SIG-M5 treated with dmso at 0.1 percent for 504 hours (cell line): ENCODE measurements around the gene IRX4.

Experiments used
- DNase-seq: peaks from one replicate; lab custom pipeline; 2025; ENCODE audit not compliant: unreplicated experiment; lab: John Stamatoyannopoulos, UW

Gene IRX4

DNA sequence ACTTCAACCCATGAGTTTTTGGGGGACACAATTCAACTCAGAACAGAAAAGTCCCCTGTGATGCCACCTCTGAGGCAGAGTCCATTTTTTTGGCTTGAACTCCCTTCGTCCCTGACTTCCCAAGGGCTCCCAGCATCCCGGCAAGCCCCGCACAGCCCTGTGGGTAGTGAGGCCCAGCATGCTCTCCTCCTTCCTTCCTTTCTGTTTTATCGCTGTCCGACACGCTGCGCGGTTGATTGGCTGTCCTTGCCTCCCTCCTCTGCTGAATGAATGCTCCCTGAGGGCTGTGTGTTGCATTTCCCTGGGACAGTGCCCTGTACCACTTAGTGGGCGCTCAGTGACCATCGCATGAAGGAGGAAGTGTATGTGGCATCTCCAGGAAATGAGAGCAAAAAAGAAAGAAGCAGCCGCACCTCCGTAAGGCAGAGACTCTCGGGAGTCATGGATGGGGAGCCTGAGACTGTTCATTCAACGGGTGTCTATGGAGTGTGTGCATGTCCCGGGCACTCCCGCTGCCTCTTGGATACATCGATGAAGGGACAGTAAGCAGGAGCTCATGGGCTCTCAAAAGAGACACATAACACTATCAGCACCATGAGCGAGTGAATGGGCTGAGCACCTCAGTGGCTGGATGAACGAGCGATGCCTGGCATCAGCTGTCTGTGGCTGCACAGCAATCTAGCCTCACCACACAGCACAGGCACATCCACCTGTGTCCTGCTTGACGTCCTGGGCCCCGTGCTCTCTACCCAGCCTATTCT lies 10.1 kb upstream of the IRX4 start:
- no peak for DNase-seq

DNA sequence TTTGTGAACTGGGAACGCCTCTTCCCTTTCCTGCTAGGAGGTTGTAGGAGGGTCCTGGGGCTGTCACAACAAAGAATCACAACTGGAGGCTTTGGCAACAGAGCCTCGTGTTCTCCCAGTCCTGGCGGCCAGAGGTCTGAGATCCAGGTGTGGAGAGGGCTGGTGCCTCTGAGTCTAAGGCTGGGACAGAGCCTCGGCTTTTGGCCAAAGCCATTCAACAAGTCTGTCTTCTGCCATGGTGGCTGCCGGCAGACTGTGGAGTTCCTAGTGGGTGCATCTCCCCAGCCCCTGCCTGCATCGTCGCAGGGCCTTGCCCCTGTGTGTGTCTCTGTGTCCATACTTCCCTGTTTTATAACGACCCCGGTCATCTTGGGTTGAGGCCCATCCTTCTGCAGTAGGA lies 9.5 kb upstream of the IRX4 start:
- DNase-seq: no peak

DNA sequence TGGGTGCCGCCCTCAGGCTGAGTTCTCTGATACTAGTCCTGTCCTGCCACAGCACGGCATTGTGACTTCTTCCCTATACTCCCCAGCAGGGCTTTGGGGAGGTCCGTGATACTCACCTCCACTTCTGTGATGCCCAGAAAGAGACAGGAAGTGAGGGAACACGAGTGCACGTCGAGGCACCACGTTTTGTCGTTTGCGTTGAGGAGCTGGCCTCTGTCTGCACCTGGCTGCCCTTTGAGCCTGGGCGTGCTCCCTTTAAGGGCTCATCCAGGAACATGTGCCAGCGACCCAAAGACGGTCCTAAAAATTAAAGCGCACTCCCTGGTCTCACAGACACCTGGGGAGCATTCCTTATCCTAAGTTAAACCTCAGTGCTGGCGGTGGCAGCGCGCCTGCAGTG lies 8.7 kb upstream of the IRX4 start:
- DNase-seq: no peak

DNA sequence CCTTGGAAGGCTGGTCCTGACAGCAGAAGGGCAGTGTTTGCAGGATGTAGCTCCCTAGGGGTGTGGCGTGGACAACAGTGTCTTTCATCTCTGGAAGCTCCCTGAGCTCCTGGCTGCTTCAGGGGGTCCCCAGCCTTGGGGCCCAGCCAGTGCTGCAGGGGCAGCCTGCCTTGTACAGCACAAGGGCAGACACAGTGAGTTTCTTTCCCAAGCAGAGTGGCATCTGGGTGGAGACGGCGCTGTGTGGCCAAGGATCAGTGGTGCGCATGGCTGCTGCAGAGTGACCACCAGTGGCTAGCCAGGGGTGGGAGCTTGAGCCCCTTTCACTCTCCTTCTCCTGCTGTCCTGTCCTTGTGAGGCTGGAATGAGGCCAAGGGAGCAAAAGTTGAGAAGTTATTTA lies 7.6 kb upstream of the IRX4 start:
- no peak for DNase-seq

DNA sequence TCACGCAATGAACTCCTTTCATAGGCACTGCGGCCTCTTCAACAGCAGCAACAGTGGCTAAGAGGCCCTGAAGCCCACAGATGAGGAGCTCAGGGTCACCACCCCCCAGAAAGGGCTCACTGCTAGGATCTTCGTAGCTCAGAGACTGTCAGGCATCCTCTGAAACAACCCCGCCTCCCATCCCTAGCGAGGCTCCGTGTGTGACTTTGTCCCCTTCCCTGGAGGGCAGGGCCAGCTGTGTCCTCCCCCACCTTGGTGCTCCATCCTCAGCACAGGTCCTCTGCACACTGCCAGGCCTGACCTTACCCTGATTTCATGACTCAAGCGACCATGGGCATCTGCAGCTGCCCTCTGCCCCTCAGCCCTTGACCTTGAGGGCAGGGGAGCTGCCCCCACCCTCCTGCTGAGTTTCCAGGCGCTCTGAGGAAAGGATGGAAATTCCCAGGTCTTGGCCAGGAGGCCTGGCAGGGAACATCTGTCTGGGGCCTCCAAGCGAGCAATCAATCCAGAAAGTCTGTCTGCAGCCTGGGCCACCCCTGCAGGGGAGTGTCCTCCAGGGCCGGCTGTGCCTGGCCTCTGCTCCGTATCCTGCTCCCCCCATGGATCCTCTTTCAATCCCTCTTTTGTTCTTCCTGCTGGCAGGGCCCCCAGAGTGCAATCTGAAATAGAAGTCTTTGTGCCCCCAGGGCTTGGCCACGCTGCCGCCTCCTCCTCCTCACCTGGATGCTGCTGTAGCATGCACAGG lies 6.8 kb upstream of the IRX4 start:
- DNase-seq: no peak

DNA sequence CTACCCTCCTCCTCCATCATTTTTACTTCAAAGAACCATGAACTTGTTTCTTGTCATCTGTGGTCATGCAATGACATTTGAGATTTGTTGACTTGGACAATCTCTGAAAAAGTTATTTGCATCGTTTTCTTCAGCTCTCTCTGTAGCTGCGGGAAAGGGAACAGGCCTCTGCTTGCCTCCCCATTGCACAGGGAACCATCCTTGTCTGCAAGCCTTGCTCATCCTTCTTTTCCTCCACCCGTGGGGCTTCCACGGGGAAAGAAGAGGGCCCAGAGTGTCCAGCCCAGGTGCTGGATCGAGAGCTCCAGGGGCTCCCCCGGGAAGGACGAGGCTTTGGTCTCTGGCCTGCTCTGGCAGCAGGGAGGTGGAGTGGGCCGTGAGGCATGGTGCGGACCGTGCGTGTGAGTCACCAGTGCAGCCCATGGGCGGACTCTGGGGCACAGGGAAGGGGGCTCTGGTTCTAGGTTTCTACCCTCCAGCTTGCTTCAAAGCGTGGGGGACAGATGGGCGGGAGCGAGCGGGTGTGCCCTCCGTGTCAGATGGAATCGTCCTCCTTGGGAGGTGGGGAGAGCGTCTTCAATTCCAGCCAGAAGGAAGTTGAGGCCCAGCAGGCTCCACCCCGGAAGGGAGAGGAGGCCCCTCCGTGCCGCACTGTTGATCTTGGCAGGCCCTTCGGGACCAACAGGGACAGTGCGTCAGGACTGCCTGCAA lies 6.0 kb upstream of the IRX4 start:
- DNase-seq: no peak

DNA sequence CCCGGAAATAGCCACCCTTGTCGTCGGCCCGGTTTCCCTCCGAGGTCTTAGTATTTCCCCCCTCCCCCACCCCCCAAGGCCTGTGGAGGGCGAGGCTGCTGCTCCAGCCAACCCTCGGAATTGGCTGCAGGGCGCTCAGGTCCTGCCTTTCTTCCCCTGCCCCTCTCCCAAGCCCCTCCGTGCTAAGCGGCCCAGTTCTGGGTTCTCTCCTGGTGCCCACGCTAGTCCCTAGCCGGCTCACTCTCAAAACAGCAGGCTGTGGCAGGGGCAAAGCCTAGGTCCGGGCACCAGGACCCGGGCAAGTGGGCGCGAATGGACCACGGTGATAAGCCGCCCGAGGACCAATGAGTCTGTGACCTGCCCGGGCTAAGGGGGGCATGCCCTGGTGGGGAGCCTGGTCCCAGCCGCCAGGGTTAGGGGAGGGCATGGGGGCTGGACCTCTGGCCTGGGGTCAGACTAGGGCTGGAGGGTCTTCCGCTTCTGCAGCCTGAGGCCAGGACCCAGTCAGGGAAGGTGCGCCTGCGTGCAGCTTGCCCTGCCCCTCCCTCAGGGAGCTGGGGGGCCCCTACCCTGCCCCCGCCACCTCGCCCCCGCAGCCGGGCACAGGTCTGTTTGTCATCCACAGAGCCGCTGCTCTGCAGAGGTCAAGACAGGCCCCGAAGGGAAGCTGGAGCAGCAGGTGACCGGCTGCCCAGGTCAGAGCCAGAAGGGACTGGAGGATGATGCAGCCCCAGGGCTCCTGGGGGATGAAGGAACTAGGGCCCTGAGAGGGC lies 5.0 kb upstream of the IRX4 start:
- no peak for DNase-seq

DNA sequence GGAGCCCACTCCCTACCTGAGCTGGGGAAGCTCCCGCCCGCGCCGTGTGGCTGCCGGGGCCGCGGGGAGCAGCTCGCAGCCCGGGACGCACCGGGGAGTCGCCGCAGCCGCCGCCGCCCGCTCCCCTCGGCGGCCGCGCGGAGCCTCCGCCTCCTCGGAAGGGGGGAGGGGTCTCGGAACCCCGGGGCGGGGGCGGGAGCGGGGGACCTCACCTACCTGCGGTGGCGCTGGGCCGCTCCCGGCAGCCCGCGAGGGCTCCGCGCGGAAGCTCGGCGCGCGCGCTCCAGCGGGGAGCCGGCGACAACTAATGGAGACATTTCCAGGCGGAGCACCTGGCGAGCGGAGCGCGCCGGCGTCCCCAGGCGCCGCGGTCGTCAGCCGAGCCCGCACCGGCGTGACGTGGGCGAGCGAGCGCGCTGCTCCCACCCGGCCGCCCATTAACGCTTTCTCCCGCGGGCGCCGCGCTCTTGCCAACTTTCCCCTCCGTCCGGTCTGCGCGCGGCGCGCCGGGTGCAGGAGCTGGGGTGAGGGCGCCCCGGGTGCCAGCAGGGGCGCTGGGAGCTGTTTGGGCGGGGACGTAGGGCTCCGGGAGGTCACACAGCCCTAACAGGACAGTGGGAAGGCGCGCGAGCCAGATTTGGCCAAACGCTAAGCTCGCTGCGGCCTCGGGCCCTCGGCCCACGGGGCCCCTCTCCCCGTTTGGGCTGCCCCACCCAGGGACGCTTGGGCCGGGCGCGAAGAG lies 4.3 kb upstream of the IRX4 start:
- DNase-seq: no peak

DNA sequence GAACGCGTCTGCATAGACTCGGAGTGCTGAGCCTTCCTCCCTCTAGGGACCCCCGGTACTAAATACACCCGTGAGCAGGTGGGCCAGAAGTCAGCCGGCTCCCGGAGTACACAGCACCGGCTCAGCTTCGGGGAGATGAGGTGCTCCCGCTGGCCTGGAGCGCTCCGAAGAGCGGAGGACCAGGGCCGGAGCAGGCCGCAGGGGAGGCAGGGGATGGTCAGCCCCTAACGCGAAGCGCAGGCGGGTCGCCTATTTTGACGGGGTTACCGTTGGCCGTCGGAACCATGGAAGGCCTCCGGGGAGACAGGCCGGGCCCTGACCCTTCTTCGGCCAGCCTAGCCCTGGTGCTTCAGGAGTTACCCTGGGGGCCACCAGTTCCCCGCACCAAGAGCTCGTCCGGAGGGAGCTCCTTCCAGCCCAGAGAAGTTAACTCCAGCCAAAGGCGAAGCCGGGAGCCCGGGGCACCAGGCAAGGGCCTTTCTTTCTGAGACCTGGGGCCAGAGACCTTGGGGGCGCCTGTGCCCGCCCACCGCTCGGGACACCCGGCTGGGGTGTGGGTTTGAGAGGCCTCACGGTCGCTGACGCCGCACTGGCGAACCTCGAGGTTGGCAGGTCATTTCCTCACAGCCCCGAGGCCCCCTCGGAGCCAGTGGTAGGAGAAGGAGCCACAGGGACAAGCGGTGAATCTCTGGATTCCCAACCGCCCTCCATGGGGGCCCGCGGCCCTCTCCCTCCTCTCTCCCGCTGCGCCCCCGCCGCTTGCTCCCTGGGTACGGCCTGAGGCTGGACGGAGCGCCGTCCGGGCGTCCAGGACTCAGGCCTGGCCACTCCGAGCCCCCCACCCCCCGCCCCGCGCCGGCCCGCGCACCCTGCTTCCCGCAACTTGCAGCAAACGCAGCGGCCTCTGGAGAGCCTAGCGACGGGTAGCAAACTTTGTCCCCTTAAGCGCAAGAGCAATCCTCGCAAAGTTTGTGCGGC lies 3.4 kb upstream of the IRX4 start:
- DNase-seq: no peak

DNA sequence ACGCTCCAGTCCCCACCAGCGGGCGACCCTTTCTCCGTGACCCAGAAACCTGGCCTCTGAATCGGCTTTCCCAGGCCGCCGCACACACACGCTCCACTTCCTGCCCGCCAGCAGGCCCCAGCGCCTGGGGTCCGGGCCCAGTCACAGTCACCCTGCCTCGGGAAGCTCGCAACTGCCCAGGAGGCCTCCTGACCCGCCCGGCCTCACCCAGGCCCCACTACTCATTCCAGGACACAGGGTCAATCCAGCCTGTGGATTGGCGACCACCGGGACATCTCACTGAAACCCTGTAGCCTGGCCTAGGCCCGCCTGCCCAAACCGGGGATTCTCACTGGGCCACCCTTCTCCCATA lies 2.7 kb upstream of the IRX4 start:
- DNase-seq: no peak

DNA sequence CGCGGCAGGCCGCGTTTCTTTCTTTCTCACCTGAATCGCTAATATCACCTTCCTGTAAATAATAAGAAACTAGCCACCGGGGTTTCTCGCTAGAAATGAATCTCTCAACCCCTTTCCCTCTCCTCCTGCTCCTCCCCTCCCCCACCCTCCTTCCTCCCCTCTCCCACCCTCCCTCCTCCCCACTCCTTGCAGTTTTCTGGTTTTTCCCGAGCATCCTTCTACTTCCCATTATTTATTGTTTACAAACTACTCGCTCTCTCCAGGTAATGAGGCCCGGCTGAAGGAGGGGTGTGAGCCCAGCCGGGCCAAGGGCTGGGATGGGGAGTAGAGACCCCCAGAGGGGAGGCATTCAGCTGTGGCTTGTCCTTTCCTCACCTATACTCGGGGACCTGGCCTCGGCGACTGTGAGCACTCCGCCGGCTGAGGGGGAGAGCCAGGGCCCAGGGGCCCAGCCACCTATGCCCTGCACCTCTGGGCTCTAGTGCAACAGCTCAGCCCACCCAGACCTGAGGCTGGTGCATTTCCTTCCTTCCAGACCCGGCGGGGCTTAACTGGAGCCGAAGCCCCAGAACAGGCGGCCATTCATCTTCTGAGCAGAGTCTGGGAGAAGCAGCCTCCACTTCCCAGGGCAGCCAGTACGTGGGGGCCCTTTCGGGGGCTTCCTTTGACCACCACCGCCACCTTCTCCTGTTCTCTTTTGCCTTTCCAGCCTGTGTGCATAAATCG lies 2.1 kb upstream of the IRX4 start:
- no peak for DNase-seq

DNA sequence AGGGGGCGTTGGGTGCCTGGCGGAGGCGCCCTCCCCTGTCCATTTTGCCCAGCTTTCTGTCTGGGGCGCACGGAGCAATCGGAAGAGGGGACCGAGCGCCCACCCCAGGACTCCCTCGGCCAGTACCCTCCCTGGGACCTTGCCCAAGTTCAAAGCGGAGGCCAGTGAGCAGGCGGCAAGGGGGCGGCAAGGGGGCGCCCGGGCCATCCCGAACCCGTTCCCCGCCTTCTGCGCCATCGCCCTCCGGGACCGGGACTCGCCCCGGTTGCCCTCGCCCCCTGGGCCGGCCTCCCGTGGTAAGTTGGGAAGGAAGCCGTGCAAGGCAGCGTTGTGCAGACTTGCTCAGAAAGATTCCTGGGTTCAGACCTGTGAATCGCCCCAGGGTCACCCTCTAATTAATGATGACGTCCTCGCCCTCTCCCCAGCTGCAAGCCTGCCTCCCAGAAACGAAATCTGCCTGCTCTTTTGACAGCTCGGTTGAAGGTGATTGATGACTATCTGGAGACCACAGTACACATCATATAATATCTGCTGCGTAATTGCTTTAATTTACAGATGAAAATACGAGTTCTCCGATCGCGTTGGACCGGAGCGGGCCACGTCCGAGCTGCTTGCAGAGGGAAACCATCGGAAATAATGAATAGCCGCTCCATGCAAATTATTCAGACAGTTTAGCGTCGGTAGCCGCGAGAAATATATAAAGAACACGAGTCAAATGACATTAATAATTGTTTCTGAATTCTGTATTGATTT lies 1.4 kb upstream of the IRX4 start:
- DNase-seq: no peak

DNA sequence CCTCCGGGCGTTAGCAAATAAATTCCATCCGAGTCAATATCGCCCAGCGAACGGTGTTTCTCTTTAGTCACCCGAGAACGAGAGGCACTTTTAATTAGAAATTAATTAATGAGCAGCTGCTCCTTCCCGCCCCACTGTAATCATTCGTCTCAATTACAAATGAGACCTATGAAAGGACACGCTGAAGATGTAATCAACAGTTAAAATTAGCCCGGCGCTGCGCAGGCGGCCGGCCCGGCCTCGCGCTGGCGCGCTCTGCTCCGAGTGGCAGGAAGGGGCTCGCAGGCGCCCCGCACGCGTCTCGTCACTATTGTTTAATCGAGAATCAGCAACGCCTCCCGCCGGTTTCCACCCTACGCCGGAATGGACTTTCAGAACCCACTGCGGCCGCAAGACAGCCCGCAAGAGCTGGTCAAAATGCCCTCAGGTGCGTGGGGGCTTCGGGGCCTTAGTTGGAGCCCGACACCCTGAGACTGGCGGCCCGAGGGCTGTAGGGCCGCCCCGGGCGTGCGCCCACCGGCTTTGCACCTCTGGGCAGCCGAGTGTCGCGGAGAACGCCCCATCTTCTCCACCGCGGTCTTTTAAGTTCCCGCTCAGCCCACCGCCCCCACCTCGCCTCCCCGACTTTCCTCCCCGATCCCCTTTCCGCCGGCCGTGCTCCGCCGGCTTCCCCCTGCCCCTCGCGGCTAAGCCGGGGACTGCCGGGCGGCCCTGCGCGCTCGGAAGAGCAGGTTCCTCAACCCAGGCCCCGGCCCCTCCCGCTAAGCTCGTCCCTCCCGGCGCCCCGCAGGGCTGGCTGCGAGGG lies 597 bp upstream of the IRX4 start:
- no peak for DNase-seq

DNA sequence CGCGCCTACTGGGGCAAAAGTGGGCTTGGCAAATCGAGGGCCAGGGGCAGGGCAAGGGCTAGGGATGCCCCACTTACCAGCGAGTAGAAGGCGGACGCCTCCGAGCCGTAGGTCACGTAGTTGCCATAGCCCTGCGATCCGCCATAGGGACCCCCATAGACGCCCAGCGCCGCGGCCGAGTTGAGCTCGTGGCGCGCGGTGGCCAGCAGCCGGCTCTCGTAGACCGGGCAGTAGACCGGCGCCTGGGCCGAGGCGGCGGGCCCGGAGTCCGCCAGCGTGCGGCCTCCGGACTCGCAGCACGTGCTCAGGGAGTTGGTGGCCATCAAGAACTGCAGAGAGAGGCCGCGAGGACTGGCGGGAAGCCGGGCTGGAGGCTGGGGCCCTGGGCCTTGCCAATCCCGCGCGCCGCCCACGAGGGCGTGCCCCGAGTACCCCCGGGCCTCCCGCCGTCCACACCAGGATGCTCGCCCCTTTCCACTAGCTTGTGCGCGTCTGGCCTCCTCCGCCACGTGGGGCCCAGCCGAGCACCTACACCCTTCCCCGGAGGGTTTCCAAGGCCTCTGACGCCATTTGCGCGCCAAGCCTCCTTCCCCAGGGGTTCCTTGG lies 891 bp downstream of the IRX4 start:
- no peak for DNase-seq

DNA sequence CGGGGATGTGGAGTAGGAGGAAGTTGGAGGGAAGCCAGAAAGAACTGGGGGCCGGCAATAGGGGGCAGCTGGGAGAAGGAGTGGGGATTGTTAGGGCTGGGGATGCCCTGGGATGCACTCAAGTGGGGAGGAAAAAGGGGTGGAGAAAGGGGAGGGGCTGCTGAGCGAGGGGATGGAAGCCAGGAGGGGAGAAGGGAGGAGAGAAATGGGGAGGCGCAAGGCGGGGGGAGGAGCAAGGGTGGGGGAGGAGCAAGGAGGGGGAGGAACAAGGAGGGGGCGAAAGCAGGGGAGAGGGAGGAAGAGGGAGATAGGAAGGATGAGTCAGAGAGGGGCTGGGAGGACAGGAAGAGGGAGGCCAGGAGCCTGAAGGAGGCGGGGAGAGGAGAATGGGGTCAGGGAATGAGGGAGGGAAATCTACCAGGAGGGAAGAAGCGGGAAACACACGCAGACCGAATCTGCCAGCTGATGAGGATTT lies 1.6 kb downstream of the IRX4 start:
- no peak for DNase-seq

DNA sequence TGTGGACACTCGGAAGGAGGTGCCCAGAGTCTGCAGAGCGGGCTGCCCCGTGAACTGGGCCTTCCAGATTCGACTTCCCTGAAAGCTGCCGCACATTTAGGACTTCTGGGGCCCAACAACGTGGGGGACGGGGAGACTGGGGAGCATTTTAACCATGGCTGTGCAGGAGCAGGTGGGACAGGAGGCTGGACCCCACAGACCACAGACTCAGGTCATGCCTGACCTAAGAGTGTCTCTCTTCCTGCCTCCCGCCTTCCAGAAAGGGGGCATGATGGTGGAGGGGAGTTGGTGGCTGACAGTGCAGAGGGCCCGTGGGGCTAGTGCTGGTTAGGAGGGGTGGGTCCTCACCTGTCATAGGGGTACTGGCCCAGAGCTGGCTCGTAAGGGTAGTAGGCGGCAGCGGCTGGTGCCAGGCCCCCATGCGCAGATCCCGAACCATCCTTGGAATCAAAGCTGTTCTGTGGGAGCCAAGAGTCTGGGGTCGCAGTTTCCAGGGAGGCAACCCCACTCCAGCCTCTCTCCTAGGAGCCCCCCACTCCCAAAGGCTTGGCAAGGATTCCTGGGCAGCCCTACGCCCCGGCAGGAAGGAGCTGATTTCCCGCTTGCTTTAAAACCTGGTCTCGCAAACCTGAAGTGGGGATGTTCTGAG lies 2.2 kb downstream of the IRX4 start:
- no peak for DNase-seq
